Liver (tissue), 9 donors: ENCODE data around the gene DNA2. TPM values are rescaled to one million over a fixed set of nuclear protein-coding genes. Genes with fewer than 3 reads are reported as not detected.

Experiments used
- DNase-seq: peaks from one replicate; pipeline ENCODE4 v3.0.0-alpha.2; 2017; ENCODE audit warnings: low spot score
- H3K27ac ChIP-seq, 2 donors: one replicate each; pipeline ENCODE4 v1.7.0; 2013; ENCODE audit warnings: inconsistent platforms in 2 of 2, low read length in 2 of 2, control low read depth in 1 of 2, low read depth in 1 of 2, mild to moderate bottlenecking in 1 of 2
- H3K27me3 ChIP-seq, 4 donors: one replicate each; pipeline versions ENCODE4 v1.6.1 to v1.7.0; 2013; ENCODE audit warnings: low read length in 3 of 4, inconsistent platforms in 1 of 4, mild to moderate bottlenecking in 1 of 4, moderate library complexity in 1 of 4; ENCODE audit not compliant: control insufficient read depth in 4 of 4, insufficient read depth in 4 of 4
- H3K36me3 ChIP-seq, 4 donors: one replicate each; pipeline versions ENCODE4 v1.6.1 to v1.7.0; 2013; ENCODE audit warnings: low read length in 3 of 4, mild to moderate bottlenecking in 3 of 4, low read depth in 1 of 4, moderate library complexity in 1 of 4; ENCODE audit not compliant: control insufficient read depth in 4 of 4, insufficient read depth in 3 of 4
- H3K4me1 ChIP-seq, 4 donors: one replicate each; pipeline versions ENCODE4 v1.6.1 to v1.7.0; 2013; ENCODE audit warnings: low read length in 3 of 4, mild to moderate bottlenecking in 3 of 4, moderate library complexity in 1 of 4; ENCODE audit not compliant: control insufficient read depth in 4 of 4, insufficient read depth in 4 of 4
- H3K4me3 ChIP-seq, 3 donors: one replicate each; pipeline versions ENCODE4 v1.6.1 to v1.7.0; 2013; ENCODE audit warnings: low read length in 3 of 3, control low read depth in 1 of 3, low read depth in 1 of 3, mild to moderate bottlenecking in 1 of 3
- H3K9ac ChIP-seq, 2 donors: one replicate each; pipeline ENCODE4 v1.7.0; 2013; ENCODE audit warnings: low read length in 2 of 2, mild to moderate bottlenecking in 2 of 2, moderate library complexity in 2 of 2, control low read depth in 1 of 2, low read depth in 1 of 2
- H3K9me3 ChIP-seq, 4 donors: one replicate each; pipeline versions ENCODE4 v1.6.1 to v1.7.0; 2013; ENCODE audit warnings: low read length in 3 of 4; ENCODE audit not compliant: control insufficient read depth in 4 of 4
- FOXA1 ChIP-seq: IDR thresholded peaks from 2 replicates; pipeline ENCODE4 v1.6.1; 2016; ENCODE audit warnings: antibody characterized with exemption
- FOXA2 ChIP-seq: IDR thresholded peaks from 2 replicates; pipeline ENCODE4 v1.6.1; 2016; ENCODE audit warnings: antibody characterized with exemption
- HNF4G ChIP-seq: IDR thresholded peaks from 2 replicates; pipeline ENCODE4 v1.6.1; 2016; ENCODE audit warnings: antibody characterized with exemption
- JUND ChIP-seq, 2 donors: IDR thresholded peaks; 2 replicates each; pipeline ENCODE4 v1.6.1; 2016; ENCODE audit warnings: antibody characterized with exemption in 2 of 2
- RAD21 ChIP-seq, 2 donors: IDR thresholded peaks; 2 replicates each; pipeline ENCODE4 v1.6.1; 2016; ENCODE audit warnings: antibody characterized with exemption in 2 of 2, mild to moderate bottlenecking in 2 of 2
- SP1 ChIP-seq: IDR thresholded peaks from 2 replicates; pipeline ENCODE4 v1.6.1; 2018; ENCODE audit warnings: antibody characterized with exemption, mild to moderate bottlenecking
- TAF1 ChIP-seq: conservative IDR thresholded peaks from 2 replicates; pipeline ENCODE4 v1.6.1; 2016; ENCODE audit warnings: antibody characterized with exemption, mild to moderate bottlenecking
- YY1 ChIP-seq: IDR thresholded peaks from 2 replicates; pipeline ENCODE4 v1.6.1; 2016; ENCODE audit warnings: antibody characterized with exemption, mild to moderate bottlenecking
- WGBS: extraction: QIAGEN DNeasy Blood & Tissue Kit; methylation state at CpG from one replicate; pipeline ENCODE4 v1.1.7; 2013; 5-methylcytosine and 5-hydroxymethylcytosine counted together
- polyA plus RNA-seq, 2 donors: library from polyadenylated mRNA; stranded (reverse) in 1 of 2; unstranded in 1 of 2; fragments of 200-250 nt in 1 of 2; fragments of >200 nt in 1 of 2; fragmentation: Nextera tagmentation in 1 of 2; extraction: Ambion mirVana in 1 of 2; gene quantifications; one replicate each; pipeline versions ENCODE4 v1.2.1 to v1.2.3, GENCODE V29; 2013 to 2015
- total RNA-seq, 2 donors: library from RNA; depleted of rRNA; stranded (reverse); fragments of >200 nt; gene quantifications; one replicate each; pipeline ENCODE4 v1.2.3, GENCODE V29; 2014
- TF ChIP-seq, protein P1 (sequence below): fragments of 150-350 bp; IDR thresholded peaks from 2 replicates; pipeline ENCODE4 v1.5.1; 2017; ENCODE audit warnings: improper control_type of control experiment, low read depth, low read length; ENCODE audit not compliant: missing input control
- TF ChIP-seq, protein P2 (sequence below): IDR thresholded peaks from 2 replicates; pipeline ENCODE4 v1.6.1; 2016; ENCODE audit warnings: antibody characterized with exemption, mild to moderate bottlenecking
- TF ChIP-seq, protein P3 (sequence below): IDR thresholded peaks from 2 replicates; pipeline ENCODE4 v1.6.1; 2016; ENCODE audit warnings: antibody characterized with exemption
- TF ChIP-seq, protein P4 (sequence below): IDR thresholded peaks from 2 replicates; pipeline ENCODE4 v1.6.1; 2016; ENCODE audit warnings: antibody characterized with exemption
- donor health status: healthy.
- donor health status: healthy.
- donor health status: healthy.
- donor health status: healthy.
- donor health status: healthy.

DNA2 gene
- total and polyA plus RNA-seq, 4 donors = 0.50 to 17.5 (median 4.3) TPM

DNA sequence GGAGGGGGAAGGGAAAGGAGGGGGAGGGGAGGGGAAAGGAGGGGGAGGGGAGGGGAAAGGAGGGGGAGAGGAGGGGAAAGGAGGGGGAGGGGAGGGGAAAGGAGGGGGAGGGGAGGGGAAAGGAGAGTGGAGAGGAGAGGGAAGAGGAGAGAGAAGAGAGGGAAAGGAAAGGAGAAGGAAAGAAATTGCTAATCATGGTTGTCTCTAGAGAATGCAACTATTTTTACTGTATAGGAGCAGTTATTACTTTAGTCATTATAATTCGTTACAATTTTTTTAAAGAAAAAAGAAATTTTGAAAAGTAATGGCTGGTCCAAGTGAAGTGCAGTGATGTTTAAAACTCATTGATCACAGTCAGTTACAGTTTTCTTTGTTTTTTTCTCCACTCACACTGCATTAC lies 31.1 kb upstream of the DNA2 start:
- no peak overlapping the region for H3K4me3 ChIP-seq
- 94% methylated on average over 1 of the region's 1 CpG for WGBS
- no peak overlapping the region for H3K27ac ChIP-seq
- H3K9ac ChIP-seq = no peak overlapping the region
- TF ChIP-seq, protein P1, sequence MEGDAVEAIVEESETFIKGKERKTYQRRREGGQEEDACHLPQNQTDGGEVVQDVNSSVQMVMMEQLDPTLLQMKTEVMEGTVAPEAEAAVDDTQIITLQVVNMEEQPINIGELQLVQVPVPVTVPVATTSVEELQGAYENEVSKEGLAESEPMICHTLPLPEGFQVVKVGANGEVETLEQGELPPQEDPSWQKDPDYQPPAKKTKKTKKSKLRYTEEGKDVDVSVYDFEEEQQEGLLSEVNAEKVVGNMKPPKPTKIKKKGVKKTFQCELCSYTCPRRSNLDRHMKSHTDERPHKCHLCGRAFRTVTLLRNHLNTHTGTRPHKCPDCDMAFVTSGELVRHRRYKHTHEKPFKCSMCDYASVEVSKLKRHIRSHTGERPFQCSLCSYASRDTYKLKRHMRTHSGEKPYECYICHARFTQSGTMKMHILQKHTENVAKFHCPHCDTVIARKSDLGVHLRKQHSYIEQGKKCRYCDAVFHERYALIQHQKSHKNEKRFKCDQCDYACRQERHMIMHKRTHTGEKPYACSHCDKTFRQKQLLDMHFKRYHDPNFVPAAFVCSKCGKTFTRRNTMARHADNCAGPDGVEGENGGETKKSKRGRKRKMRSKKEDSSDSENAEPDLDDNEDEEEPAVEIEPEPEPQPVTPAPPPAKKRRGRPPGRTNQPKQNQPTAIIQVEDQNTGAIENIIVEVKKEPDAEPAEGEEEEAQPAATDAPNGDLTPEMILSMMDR = no peak
- H3K4me1 ChIP-seq = no peaks in the 10 kb centered on the region
- H3K27me3 ChIP-seq = no peaks in the 10 kb centered on the region
- no peak for DNase-seq
- no peaks in the 10 kb centered on the region for H3K9me3 ChIP-seq
- H3K36me3 ChIP-seq = peaks cover 11 to 48% (median 32%) of the 10 kb centered on the region in 4 donors

DNA sequence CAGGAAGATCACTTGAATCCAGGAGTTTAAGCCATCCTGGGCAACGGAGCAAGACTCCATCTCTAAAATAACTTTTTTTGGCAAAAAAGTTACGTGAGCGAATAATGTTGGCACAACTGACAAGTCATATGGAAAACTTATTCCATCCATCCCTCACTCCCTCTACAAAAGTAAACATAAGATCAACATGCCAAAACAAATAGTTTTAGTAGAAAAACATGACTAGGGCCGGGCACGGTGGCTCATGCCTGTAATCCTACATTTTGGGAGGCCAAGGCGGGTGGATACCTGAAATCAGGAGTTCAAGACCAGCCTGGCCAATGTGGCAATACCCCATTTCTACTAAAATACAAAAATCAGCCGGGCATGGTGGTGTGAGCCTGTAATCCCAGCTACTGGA lies 29.9 kb upstream of the DNA2 start:
- WGBS = 75% methylated on average over 7 of the region's 7 CpGs
- no peaks in the 10 kb centered on the region for H3K9me3 ChIP-seq
- no peak for DNase-seq
- H3K36me3 ChIP-seq = peaks cover 11 to 57% (median 36%) of the 10 kb centered on the region in 4 donors
- H3K9ac ChIP-seq = no peak overlapping the region
- H3K27me3 ChIP-seq = no peaks in the 10 kb centered on the region
- no peak overlapping the region for H3K4me3 ChIP-seq
- H3K27ac ChIP-seq = no peak overlapping the region
- no peak for TF ChIP-seq TAF1
- TF ChIP-seq, protein P2, sequence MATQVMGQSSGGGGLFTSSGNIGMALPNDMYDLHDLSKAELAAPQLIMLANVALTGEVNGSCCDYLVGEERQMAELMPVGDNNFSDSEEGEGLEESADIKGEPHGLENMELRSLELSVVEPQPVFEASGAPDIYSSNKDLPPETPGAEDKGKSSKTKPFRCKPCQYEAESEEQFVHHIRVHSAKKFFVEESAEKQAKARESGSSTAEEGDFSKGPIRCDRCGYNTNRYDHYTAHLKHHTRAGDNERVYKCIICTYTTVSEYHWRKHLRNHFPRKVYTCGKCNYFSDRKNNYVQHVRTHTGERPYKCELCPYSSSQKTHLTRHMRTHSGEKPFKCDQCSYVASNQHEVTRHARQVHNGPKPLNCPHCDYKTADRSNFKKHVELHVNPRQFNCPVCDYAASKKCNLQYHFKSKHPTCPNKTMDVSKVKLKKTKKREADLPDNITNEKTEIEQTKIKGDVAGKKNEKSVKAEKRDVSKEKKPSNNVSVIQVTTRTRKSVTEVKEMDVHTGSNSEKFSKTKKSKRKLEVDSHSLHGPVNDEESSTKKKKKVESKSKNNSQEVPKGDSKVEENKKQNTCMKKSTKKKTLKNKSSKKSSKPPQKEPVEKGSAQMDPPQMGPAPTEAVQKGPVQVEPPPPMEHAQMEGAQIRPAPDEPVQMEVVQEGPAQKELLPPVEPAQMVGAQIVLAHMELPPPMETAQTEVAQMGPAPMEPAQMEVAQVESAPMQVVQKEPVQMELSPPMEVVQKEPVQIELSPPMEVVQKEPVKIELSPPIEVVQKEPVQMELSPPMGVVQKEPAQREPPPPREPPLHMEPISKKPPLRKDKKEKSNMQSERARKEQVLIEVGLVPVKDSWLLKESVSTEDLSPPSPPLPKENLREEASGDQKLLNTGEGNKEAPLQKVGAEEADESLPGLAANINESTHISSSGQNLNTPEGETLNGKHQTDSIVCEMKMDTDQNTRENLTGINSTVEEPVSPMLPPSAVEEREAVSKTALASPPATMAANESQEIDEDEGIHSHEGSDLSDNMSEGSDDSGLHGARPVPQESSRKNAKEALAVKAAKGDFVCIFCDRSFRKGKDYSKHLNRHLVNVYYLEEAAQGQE = no peak
- no peak for TF ChIP-seq RAD21 (IDR thresholded peaks at IDR 0.05)
- no peak for TF ChIP-seq HNF4G
- TF ChIP-seq FOXA1 = no peak
- TF ChIP-seq, protein P1 = no peak
- TF ChIP-seq, protein P3, sequence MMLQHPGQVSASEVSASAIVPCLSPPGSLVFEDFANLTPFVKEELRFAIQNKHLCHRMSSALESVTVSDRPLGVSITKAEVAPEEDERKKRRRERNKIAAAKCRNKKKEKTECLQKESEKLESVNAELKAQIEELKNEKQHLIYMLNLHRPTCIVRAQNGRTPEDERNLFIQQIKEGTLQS = no peak
- TF ChIP-seq, protein P4, sequence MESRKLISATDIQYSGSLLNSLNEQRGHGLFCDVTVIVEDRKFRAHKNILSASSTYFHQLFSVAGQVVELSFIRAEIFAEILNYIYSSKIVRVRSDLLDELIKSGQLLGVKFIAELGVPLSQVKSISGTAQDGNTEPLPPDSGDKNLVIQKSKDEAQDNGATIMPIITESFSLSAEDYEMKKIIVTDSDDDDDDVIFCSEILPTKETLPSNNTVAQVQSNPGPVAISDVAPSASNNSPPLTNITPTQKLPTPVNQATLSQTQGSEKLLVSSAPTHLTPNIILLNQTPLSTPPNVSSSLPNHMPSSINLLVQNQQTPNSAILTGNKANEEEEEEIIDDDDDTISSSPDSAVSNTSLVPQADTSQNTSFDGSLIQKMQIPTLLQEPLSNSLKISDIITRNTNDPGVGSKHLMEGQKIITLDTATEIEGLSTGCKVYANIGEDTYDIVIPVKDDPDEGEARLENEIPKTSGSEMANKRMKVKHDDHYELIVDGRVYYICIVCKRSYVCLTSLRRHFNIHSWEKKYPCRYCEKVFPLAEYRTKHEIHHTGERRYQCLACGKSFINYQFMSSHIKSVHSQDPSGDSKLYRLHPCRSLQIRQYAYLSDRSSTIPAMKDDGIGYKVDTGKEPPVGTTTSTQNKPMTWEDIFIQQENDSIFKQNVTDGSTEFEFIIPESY = no peak
- TF ChIP-seq JUND (IDR thresholded peaks at IDR 0.05) = no peak
- no peak for TF ChIP-seq SP1
- no peak for TF ChIP-seq YY1
- TF ChIP-seq FOXA2 = no peak
- no peaks in the 10 kb centered on the region for H3K4me1 ChIP-seq
